ENCODE measurements around the gene PRKCZ. TPM values are rescaled to one million over a fixed set of nuclear protein-coding genes. Genes with fewer than 3 reads are reported as not detected.

PRKCZ gene
- total RNA-seq, 2 donors from 2014 or later = 9.6 to 10.9 TPM

DNA sequence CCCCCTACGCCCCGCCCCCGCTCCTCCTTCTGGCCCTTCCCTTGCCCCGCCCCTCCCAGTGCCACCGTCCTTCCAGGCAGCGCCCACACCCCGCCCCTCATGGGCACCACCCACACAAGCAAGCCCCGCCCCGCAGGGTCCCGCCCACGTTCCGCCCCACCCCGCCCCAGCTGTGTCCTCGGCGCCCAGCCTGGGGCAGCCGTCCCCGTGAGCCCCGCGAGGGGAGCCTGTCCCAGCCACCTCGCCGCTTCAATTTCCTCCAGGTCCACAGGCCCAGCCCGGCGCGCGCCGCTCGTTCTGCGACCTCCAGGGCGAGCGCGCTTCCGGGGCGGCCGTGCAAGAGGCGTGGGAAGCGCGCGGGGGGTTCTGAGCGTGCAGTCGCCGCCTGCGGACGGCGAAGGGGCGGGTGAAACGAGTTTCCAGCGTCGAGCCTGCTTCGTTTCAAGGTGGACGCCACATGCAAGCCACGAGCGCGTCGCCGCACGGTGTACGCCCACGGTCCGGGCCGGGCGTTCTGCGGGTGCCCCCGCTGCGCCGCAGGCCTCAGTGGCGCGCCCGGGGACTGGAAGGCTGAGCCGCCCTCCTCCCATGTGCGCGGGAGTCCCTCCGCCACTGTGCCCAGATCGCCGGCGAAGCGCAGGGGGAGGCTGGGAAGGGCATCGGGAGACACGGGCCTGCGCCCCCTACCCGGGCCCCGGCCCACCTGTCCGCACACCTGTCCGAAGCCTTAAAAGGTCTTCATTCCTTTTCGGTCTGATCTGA is 155.2 kb downstream of the PRKCZ start:
- intact Hi-C loops (cut with DNase I) = no loop called here
- Histone ChIP-seq H3K27ac (peak overlapping the region; percentile 30 to 73 (median 70)), H3K4me1 (peaks cover 46% of the 10 kb centered on the region), H3K36me3 (replicated peaks in 1 of 2; ENCODE audit: insufficient read depth in 1 of 2, low read depth in 2 of 2) (no peaks in the 10 kb centered on the region), H3K27me3 (no peaks in the 10 kb centered on the region), H3K4me3 (peak overlapping the region in 1 of 2 donors; percentile 41), H3K9me3 (no peaks in the 10 kb centered on the region)
- WGBS, 2 donors = 20 to 71% methylated on average over 4 to 56 of the region's 84 CpGs
- peak; percentile 83 for ATAC-seq
- TF ChIP-seq POLR2A (IDR thresholded peaks at IDR 0.05) (peak; percentile 22 to 54 (median 45)), CTCF (IDR thresholded peaks at IDR 0.05) (peak in 1 of 7 experiments; percentile 10)
- peak; percentile 97 to 99 (median 98) for DNase-seq

DNA sequence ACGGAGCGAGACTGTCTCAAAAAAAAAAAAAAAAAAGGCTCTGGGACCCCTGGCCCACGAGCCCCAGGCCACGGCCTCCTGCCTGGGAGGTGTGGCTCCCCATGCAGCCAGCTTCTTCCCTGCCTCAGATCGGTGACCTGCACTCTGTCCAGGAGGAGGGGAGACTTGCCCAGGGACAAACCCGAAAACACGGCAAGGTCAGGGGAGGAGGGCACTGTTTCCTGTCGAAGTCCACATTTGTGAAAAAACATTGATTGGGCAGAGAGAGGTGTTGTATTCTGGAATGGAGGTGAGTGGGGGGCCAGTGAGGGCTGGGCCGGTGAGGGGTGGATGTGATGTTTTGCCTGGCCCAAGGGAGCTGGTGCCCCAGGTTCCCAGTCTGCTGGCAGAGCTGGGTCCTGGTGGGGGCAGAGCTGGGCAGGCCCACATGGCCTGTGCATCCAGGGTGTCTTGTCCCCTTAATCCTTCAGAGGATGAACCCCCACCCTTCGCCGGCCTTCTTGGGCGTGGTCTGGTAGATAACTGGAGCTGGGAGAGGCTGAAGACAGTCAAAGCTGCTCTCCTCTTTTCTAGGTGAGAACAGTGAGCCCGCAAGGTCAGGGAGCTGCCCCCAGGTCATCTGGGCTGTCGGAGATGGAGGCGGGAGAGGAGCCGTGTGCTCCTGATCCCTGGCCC is 156.7 kb downstream of the PRKCZ start:
- Histone ChIP-seq H3K4me3 (no peak overlapping the region), H3K9me3 (no peaks in the 10 kb centered on the region), H3K4me1 (peaks cover 42% of the 10 kb centered on the region), H3K36me3 (replicated peaks in 1 of 2; ENCODE audit: insufficient read depth in 1 of 2, low read depth in 2 of 2) (no peaks in the 10 kb centered on the region), H3K27ac (peak overlapping the region; percentile 70 to 85 (median 78)), H3K27me3 (no peaks in the 10 kb centered on the region)
- WGBS, 2 donors = 75 to 86% methylated on average over 9 to 11 of the region's 16 CpGs
- DNase-seq = no peak
- intact Hi-C loops (cut with DNase I) = no loop called here
- TF ChIP-seq CTCF (IDR thresholded peaks at IDR 0.05) (no peak), POLR2A (IDR thresholded peaks at IDR 0.05) (no peak)
- ATAC-seq = no peak

DNA sequence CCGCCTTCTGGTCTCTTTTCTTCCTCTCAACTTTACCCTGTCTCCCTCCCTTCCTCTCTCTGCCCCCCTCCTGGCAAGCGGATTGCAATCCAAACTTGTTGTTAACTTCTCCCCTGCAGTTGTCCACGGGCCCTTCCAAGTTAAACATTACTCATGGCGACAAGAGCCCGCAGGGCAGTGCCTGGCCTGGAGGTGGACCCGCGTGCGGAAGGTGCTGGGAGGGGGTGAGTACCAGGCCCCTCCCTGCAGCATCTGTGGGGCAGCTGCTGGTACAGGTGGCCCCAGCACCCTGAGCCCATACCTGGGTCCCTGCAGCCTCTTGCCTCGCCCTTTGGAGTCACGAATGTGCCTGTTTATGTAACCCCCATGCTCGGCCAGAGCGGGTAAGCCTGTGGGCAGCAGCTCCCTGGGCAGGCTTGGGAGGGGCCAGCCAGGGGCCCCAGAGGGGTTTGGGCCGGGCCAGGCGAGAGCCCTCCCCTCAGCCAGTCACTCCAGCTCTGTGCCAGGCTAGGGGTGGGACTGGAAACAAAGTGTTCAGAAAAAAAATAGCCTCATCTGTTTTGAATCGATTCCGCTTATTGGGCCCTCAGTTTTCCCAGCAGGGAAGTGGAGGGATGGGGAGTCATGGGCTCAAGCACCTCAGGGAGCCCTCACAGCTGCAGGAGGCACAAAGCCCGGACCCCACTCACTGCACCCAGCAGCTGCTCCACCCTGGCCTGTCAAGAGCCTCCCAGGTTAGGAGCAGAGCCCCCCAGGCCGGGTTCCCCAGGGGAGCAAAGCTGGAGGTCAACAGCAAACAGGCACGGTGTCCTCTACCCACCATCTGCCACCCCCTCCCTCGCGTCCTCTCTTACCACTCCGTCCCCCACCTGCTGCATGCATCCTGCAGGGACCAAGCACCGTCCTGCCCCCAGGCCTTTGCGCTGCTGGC is 158.4 kb downstream of the PRKCZ start:
- intact Hi-C loops (cut with DNase I) = no loop called here

More for the DNA sequence above, 158.4 kb downstream of the PRKCZ start:
- H3K4me3 ChIP-seq = no peak overlapping the region
- peak; percentile 41 for ATAC-seq
- no peaks in the 10 kb centered on the region for H3K36me3 ChIP-seq (replicated peaks in 1 of 2; ENCODE audit: insufficient read depth in 1 of 2, low read depth in 2 of 2)
- WGBS, 2 donors = 36 to 43% methylated on average over 15 to 24 of the region's 24 CpGs
- peaks cover 58% of the 10 kb centered on the region for H3K4me1 ChIP-seq
- no peaks in the 10 kb centered on the region for H3K9me3 ChIP-seq
- DNase-seq = peak; percentile 75 to 93 (median 86)
- H3K27me3 ChIP-seq = no peaks in the 10 kb centered on the region
- peak in 4 of 7 experiments; percentile 20 to 47 (median 34) for TF ChIP-seq CTCF (IDR thresholded peaks at IDR 0.05)
- TF ChIP-seq POLR2A (IDR thresholded peaks at IDR 0.05) = peak in 1 of 3 donors; percentile 19
- H3K27ac ChIP-seq = peak overlapping the region; percentile 70 to 85 (median 78)
